ENCODE data around the gene MATK. TPM values are rescaled to one million over a fixed set of nuclear protein-coding genes. Genes with fewer than 3 reads are reported as not detected.

MATK gene
- total RNA-seq, 2 donors from 2014 or later = 5.4 to 6.4 TPM

DNA sequence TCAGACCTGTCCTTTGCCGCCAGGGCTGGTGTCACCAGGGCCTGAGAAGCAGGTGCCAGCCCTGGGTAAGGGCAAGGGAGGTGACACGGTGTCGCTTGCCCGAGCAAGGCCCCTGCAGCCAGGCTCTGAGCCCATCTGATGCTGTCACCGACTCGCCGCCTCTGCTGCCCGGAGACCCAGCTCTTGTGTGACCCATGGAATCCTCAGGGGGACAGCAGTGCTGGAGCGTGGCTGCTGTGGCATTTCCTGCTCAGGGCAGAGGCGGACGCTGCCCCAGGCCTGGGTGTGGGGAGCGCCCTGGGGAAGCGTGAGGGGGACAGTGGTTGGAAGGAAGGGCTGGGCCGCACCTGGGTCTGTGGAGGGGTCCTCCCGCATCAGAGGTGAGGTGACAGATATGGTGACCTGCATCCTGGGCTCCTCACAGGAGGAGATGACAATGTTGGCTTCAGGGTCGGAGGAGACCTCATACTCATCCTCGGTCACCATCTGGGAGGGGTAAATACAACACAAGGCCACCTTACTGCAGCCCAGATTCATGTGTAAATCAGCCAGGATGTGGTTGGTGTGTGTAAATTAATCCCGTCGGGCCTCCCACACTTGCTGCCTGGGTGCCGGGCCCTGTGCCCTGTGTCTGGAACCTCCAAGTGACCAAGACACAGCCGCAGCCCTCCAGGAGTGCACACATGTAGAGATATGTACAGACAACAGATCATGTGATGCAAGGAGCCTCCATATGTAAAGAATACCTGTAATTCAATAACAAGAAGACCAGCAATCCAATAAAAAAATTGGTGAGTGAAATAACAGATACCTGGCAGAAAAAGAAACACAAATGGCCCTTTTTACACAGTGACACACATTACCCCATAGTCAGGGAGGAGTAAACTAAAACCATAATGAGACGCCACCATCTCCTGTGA is 27.6 kb upstream of the MATK start:
- TF ChIP-seq CTCF (IDR thresholded peaks at IDR 0.05) = no peak
- ATAC-seq (ENCODE audit: insufficient number of reproducible peaks, low FRiP score, low read depth) = no peak
- H3K36me3 ChIP-seq = no peaks in the 10 kb centered on the region

GRCh38 chr19:3810708-3811355 is 24.7 kb upstream of the MATK start:
- DNase-seq (ENCODE audit: low spot score) (no peak), ATAC-seq (ENCODE audit: insufficient number of reproducible peaks, low FRiP score, low read depth) (no peak)
- Histone ChIP-seq H3K4me1 (ENCODE audit: control insufficient read depth in 1 of 2, low read depth in 2 of 2) (no peaks in the 10 kb centered on the region), H3K27ac (no peak overlapping the region), H3K4me3 (no peak overlapping the region), H3K9me3 (no peaks in the 10 kb centered on the region), H3K36me3 (no peaks in the 10 kb centered on the region), H3K27me3 (replicated peaks; ENCODE audit: insufficient read depth) (no peaks in the 10 kb centered on the region)
- no peak for TF ChIP-seq CTCF (IDR thresholded peaks at IDR 0.05)

More for the DNA sequence above, 27.6 kb upstream of the MATK start:
- no peak for DNase-seq (ENCODE audit: low spot score)
- H3K4me3 ChIP-seq = no peak overlapping the region
- H3K27ac ChIP-seq = no peak overlapping the region
- H3K27me3 ChIP-seq (replicated peaks; ENCODE audit: insufficient read depth) = no peaks in the 10 kb centered on the region
- H3K9me3 ChIP-seq = no peaks in the 10 kb centered on the region
- H3K4me1 ChIP-seq (ENCODE audit: control insufficient read depth in 1 of 2, low read depth in 2 of 2) = no peaks in the 10 kb centered on the region

DNA sequence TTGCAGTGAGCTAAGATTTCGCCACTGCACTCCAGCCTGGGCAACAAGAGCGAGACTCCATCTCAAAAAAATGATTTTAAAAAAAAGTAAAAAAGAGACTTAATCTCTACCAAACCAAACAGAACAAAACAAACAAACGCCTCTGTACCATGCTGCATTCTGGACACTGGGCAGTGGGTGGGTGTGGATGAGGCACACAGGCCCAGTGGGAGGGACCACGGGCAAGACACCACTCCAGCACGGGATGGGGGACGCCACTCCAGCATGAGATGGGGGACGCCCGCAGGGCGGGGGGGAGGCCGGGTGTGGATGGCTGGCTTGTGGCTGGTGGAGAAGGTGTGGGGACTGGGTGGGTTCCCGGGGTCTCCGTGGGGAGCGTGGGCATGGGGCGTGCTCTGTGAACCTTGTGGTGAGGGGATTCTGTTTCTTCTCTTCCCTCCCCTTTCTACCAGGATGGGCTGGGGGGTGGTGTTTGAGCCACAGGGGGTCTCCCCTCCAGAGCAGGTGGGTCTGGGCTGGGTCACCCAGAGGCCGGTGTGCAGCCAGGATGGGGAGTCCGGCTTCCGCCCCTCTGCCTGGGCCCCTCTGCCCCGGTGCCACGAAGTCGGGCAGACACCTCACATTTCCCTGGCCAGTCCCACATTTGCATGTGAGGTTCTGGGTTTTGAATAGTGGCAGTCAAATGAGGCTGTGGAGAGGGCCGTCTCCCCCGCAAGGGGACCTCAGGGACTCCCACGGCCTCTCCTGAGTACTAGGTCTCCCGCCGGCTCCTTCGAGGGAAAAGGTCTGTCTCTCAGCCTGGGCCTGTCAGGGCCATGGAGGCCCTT is 23.9 kb upstream of the MATK start:
- H3K9me3 ChIP-seq = no peaks in the 10 kb centered on the region
- no peak overlapping the region for H3K4me3 ChIP-seq
- H3K27me3 ChIP-seq (replicated peaks; ENCODE audit: insufficient read depth) = no peaks in the 10 kb centered on the region
- no peak overlapping the region for H3K27ac ChIP-seq
- no peak for TF ChIP-seq CTCF (IDR thresholded peaks at IDR 0.05)
- ATAC-seq (ENCODE audit: insufficient number of reproducible peaks, low FRiP score, low read depth) = no peak
- H3K4me1 ChIP-seq (ENCODE audit: control insufficient read depth in 1 of 2, low read depth in 2 of 2) = no peaks in the 10 kb centered on the region
- H3K36me3 ChIP-seq = no peaks in the 10 kb centered on the region
- no peak for DNase-seq (ENCODE audit: low spot score)

GRCh38 chr19:3808420-3809143 is 22.4 kb upstream of the MATK start:
- Histone ChIP-seq H3K36me3 (no peaks in the 10 kb centered on the region), H3K4me1 (ENCODE audit: control insufficient read depth in 1 of 2, low read depth in 2 of 2) (no peaks in the 10 kb centered on the region), H3K27ac (no peak overlapping the region), H3K27me3 (replicated peaks; ENCODE audit: insufficient read depth) (no peaks in the 10 kb centered on the region), H3K4me3 (no peak overlapping the region), H3K9me3 (no peaks in the 10 kb centered on the region)
- TF ChIP-seq CTCF (IDR thresholded peaks at IDR 0.05) = no peak
- DNase-seq (ENCODE audit: low spot score) (no peak), ATAC-seq (ENCODE audit: insufficient number of reproducible peaks, low FRiP score, low read depth) (no peak)

Data from thoracic aorta (tissue), 2 donors.